GM18907 (cell line): ENCODE measurements around the gene PPP1R13B.

Experiments used
- ATAC-seq: cut with Tn5 transposase; IDR thresholded peaks from one replicate; pipeline ENCODE4 v1.9.1; 2021; ENCODE audit warnings: mild to moderate bottlenecking, moderate library complexity; ENCODE audit not compliant: unreplicated experiment

PPP1R13B gene

GRCh38 chr14:103718572-103718971 is 128.8 kb downstream of the PPP1R13B start:
- no peak for ATAC-seq

- ATAC-seq: no peak
These were observed 130.4 kb downstream of the PPP1R13B start for GRCh38 chr14:103716899-103717411.

DNA sequence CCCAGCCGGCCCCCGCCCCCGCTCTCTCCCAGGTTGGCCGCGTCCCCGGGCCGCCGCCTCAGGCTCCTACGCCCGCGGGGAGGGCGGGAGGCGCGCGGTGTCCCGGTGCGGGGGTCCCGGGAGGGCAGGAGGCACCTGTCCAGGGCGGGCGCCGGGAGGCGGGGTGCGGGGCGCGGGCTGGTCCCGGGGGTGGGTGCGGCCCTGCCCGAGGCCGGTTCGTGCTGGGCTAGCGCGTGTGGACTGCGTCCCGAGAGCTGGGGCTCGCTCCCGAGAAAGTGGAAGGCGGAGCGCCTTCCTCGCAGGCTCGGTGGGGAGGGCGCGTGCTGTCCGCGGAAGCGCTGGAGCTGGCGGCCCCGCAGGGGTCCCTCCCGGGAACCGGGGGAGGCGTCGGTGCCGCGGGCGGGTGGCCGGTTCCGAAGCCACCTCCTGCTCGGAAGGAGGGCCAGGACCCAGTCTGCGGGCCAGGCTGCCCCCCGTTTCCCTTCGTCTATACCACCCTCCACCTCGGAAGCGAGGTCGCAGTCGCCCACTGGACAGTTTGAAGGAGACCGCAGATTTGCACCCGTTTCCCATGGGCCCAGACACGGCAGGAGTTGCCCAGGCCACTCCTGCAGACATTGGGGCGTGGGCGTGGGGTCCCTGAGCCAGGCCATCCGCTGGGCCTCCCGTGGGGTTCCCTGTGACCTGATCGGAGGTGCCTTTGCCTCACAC is 131.1 kb downstream of the PPP1R13B start:
- peak; percentile 0 for ATAC-seq

- ATAC-seq: peak; percentile 94
These were observed 132.0 kb downstream of the PPP1R13B start, which contains the start of the genes XRCC3 and ZFYVE21 for GRCh38 chr14:103715052-103716000. TSS of gene XRCC3 (minus strand) at chr14:103715451. CDS start at chr14:103711087, 4,364 bp downstream. TSS of gene ZFYVE21 (plus strand) at chr14:103715810. CDS start at chr14:103715842, 32 bp downstream.

GRCh38 chr14:103714063-103714724 is 133.2 kb downstream of the PPP1R13B start:
- no peak for ATAC-seq

- no peak for ATAC-seq
These were observed 133.9 kb downstream of the PPP1R13B start for GRCh38 chr14:103713304-103714062.

- no peak for ATAC-seq
These were observed 134.6 kb downstream of the PPP1R13B start for GRCh38 chr14:103712633-103713247.

DNA sequence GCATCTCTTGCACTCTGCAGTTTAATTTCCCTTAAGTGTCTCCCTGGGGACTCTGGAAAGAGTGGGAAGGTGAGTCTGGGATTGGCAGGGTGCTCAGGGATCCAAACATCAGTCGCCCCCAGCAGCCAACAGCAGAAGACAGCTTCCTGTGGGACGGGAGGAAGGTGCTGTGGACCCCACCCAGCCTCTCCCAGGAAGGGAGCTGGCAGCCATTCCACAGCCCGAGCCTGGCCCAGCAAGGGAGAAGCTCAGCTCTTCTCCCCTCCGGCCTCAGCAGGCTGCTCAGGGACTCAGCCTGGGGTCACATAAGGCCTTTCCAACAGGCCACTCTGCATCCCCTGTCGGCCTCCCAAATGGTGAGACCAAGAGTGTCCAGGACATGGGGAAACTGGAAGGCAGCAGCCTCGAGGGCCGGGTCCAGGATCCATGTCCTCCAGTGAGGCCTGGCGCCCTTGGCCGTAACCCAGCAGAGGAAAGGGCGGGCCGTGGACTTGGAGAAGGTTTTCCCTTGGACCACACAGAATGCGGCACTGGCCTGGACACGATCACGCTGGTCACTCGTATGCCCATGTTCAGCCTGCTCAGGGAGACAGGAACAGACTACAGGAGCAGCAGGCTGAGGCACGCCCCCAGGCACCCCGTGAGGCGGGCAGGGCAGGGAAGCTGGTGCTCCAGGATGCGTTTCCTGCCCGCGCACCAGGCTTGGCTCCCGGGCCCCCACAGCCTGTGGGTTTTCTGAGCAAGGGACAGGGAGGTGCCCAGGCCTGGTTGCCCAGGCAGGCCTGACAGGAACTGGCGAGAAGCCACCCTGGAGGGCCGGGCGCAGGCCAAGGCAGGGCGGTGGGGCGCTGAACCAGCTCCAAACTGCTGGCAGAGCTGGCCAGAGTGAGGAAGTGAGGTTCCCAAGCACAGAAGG is 135.6 kb downstream of the PPP1R13B start:
- no peak for ATAC-seq

GRCh38 chr14:103710771-103711377 is 136.5 kb downstream of the PPP1R13B start:
- ATAC-seq: no peak

GRCh38 chr14:103709814-103710213 is 137.6 kb downstream of the PPP1R13B start:
- no peak for ATAC-seq

- ATAC-seq: no peak
These were observed 138.6 kb downstream of the PPP1R13B start for GRCh38 chr14:103708750-103709187.

- no peak for ATAC-seq
These were observed 139.8 kb downstream of the PPP1R13B start for GRCh38 chr14:103707329-103708263.

- no peak for ATAC-seq
These were observed 140.6 kb downstream of the PPP1R13B start for GRCh38 chr14:103706551-103707328.

GRCh38 chr14:103705504-103706284 is 141.7 kb downstream of the PPP1R13B start:
- no peak for ATAC-seq

DNA sequence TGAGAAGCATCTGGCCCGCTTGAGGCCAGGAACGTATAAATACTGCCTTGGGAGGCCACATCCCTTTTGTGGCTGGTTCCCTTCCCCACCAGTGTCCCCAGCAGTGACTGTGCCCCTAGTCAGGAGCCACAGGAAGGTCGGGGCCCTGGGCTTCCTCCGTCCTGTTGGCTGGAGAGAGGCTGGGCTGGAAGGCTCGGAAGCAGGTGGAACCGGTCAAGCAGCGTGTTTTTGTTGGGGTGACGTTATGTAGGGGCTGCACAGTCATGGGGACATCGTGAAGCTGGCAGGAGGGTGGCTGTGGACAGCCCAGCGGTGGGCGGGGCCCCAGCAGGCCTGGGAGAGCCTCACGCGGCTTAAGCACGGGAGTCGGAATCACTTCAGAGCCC is 142.3 kb downstream of the PPP1R13B start:
- no peak for ATAC-seq

DNA sequence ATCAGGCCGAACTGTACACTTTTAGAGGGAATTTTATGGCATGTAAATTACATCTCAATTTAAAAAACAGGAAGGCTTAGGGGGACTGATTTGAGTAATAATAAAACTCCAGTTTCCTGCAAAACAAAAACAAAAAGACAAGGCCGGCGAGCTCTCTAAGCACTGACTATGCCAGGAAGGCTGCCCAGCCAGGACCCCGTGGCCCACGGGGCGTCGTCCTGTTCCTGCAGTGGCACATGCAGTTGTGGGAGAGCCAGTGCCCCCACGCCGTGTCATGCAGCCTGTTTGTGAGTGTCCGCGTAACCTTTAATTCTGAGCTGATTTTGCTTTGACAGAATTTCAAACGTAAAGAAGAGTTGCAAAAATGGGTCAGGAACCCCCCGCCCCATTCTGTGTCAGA is 142.7 kb downstream of the PPP1R13B start:
- no peak for ATAC-seq
